Hepatocyte (in vitro differentiated cells): ENCODE data around the gene ZMYM1.

Source experiments
- EZH2 ChIP-seq: fragments of 200-600 bp; sonication (generic); IDR thresholded peaks from 2 replicates; pipeline ENCODE4 v1.6.1; 2016; ENCODE audit warnings: antibody characterized with exemption, mild to moderate bottlenecking, borderline replicate concordance
- EZH2phosphoT487 ChIP-seq: fragments of 200-600 bp; sonication (generic); IDR thresholded peaks from one replicate; pipeline ENCODE4 v1.6.1; 2018; ENCODE audit warnings: antibody characterized with exemption, mild to moderate bottlenecking, low read depth, moderate library complexity; ENCODE audit not compliant: unreplicated experiment, severe bottlenecking
- TF ChIP-seq, protein P1 (sequence below): fragments of 200-600 bp; sonication (generic); IDR thresholded peaks from 2 replicates; pipeline ENCODE4 v1.5.1; 2016; ENCODE audit warnings: antibody characterized with exemption, mild to moderate bottlenecking; ENCODE audit not compliant: poor library complexity

DNA sequence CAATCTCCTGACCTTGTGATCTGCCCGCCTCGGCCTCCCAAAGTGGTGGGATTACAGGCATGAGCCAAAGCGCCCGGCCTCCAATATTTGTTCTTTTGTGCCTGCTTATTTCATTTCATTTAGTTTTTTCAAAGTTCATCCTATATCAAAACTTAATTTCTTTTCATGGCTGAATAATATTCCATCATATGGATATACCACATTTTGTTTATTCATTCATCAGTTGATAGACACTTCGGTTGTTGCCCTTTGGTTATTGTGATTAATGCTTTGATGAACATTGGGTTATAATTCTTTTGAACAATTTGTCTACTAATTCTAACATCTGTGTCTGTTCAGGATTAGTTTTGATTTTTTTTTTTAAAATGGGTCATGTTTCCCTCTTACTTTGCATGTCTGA lies 72.0 kb downstream of the ZMYM1 start:
- TF ChIP-seq, protein P1, sequence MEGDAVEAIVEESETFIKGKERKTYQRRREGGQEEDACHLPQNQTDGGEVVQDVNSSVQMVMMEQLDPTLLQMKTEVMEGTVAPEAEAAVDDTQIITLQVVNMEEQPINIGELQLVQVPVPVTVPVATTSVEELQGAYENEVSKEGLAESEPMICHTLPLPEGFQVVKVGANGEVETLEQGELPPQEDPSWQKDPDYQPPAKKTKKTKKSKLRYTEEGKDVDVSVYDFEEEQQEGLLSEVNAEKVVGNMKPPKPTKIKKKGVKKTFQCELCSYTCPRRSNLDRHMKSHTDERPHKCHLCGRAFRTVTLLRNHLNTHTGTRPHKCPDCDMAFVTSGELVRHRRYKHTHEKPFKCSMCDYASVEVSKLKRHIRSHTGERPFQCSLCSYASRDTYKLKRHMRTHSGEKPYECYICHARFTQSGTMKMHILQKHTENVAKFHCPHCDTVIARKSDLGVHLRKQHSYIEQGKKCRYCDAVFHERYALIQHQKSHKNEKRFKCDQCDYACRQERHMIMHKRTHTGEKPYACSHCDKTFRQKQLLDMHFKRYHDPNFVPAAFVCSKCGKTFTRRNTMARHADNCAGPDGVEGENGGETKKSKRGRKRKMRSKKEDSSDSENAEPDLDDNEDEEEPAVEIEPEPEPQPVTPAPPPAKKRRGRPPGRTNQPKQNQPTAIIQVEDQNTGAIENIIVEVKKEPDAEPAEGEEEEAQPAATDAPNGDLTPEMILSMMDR = no peak
- TF ChIP-seq EZH2 = no peak
- no peak for TF ChIP-seq EZH2phosphoT487
